ENCODE results near the gene BNIP2.

BNIP2 gene

DNA sequence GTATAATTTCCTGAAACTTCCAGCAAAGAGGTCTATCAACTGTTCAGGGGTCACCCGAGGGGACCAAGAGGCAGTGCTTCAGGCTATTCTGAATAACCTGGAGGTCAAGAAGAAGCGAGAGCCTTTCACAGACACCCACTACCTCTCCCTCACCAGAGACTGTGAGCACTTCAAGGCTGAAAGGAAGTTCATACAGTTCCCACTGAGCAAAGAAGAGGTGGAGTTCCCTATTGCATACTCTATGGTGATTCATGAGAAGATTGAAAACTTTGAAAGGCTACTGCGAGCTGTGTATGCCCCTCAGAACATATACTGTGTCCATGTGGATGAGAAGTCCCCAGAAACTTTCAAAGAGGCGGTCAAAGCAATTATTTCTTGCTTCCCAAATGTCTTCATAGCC is 70.7 kb downstream of the BNIP2 start:
- DNase-seq, result no peak

- DNase-seq, result no peak
These were observed 72.7 kb downstream of the BNIP2 start for GRCh38 chr15:59616379-59616778.

GRCh38 chr15:59615661-59616060 is 73.5 kb downstream of the BNIP2 start:
- DNase-seq, result no peak

DNA sequence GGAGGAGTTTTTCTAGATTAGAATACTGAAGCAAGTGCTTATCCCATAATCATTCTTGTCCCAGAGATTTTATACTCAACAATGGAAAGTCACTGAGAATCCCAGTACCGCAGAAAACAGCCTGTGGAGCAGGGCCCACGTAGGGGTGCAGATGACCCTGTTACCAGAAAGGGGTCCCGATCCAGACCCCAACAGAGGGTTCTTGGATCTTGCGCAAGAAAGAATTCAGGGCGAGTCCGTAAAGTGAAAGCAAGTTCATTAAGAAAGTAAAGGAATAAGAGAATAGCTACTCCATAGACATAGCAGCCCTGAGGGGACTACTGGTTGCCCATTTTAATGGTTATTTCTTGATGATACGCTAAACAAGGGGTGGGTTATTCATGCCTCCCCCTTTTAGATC is 75.0 kb downstream of the BNIP2 start:
- no peak for DNase-seq

DNA sequence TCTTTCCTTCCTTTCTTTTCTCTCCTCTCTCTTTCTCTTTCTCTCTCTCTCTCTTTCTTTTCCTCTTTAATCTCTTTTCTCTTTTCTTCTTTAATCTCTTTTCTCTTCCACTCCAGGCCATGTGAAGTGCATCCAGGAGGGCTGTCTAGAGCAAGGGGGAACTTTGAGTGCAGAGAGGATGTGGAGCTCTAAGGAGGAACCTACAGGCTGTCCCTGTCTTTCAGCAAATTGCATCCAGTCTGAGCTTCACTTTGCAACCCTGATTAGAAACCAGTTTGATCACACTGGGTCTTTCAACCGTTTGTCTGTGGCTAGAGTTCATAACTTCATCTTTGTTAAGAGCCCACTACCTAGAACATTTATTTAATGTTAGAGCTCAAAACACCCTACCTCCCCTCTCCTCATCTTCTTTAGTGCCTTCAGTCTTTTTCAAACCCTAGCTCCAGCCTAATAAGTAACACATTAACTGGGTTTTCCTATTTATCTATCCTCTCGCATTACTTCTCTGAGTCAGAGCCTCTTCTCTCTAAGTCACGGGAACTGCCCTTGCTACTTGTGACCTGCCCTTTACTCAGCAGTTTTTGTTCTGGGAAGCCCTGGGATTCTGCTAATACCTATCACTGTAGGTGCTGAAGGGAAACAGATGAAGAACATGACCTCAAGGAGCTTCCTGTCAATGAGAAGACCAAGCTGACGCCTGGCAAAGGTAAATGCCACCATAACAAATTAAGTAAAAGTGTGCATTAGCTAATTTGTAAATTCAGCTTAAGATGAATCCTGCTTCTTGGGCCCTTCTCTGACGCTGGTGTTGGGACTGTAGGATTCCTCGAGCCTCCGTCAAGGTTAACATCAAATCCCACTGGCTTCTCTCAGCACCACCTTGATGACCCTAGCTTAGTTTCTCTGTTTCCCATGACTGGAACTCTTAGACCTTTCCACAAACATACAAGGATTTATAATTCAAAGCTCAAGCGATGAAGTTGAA is 77.6 kb downstream of the BNIP2 start, which contains the start of gene GCNT3:
Gene GCNT3, plus strand, starts transcription at position 508 of the 985 bp plus-strand sequence. CDS start 6,456 bp downstream, outside the sequence.
- DNase-seq, result no peak

- no peak for DNase-seq
These were observed 79.1 kb downstream of the BNIP2 start for GRCh38 chr15:59609730-59610712.
